Measurements from ENCODE around the gene DENND2D. TPM values are rescaled to one million over a fixed set of nuclear protein-coding genes. Genes with fewer than 3 reads are reported as not detected.

DENND2D gene
- polyA plus RNA-seq, 1 donor (not counting 4 experiments of a cell fraction or from before 2014, with no cell fraction given), result 7.8 TPM

- FAIRE-seq (peak; percentile 90), DNase-seq (ENCODE audit: low read depth, low spot score) (no peak)
- dilution Hi-C loops (cut with MboI; ENCODE audit: extremely low pct_ligation_motif_present, low sequenced_read_pairs), result no loop called here
- Histone ChIP-seq H4K20me1 (ENCODE audit: control insufficient read depth, extremely low read depth, insufficient read depth, low read length) (no peaks in the 10 kb centered on the region), H3K9ac (ENCODE audit: control insufficient read depth, extremely low read depth, insufficient read depth, low read length) (no peak overlapping the region), H3K79me2 (ENCODE audit: control insufficient read depth, insufficient read depth, low read length) (no peaks in the 10 kb centered on the region), H3K9me3 (ENCODE audit: control insufficient read depth, low read depth, low read length) (no peaks in the 10 kb centered on the region), H3K4me3 (ENCODE audit: control insufficient read depth in 2 of 3, extremely low read depth in 1 of 3, insufficient read depth in 2 of 3, low read depth in 1 of 3, low read length in 3 of 3) (no peak overlapping the region), H3K27ac (ENCODE audit: control insufficient read depth, insufficient read depth, low read length) (peak overlapping the region; percentile 52), H3K4me1 (ENCODE audit: control insufficient read depth, extremely low read depth, insufficient read depth, low read length) (peaks cover 34% of the 10 kb centered on the region), H3K4me2 (ENCODE audit: control insufficient read depth, extremely low read depth, insufficient read depth, low read depth, low read length) (no peak overlapping the region), H3K9me1 (ENCODE audit: control insufficient read depth, extremely low read depth, insufficient read depth, low read length) (no peaks in the 10 kb centered on the region), H2AFZ (ENCODE audit: control insufficient read depth, low read length) (no peak overlapping the region), H3K27me3 (ENCODE audit: control insufficient read depth, extremely low read depth, insufficient read depth, low read length) (no peaks in the 10 kb centered on the region), H3K36me3 (ENCODE audit: control insufficient read depth in 2 of 2, extremely low read depth in 1 of 2, insufficient read depth in 2 of 2, low read length in 2 of 2) (no peaks in the 10 kb centered on the region)
- TF ChIP-seq EZH2 (IDR thresholded peaks at IDR 0.05; ENCODE audit: low read length), result no peak
- no peak for TF ChIP-seq CTCF (optimal IDR thresholded peaks at IDR 0.05 in 1 of 3, IDR thresholded peaks at IDR 0.05 in 1 of 3, conservative IDR thresholded peaks at IDR 0.05 in 1 of 3; ENCODE audit: extremely low read depth in 1 of 3, insufficient read depth in 2 of 3, low read length in 3 of 3)
These were observed 13.8 kb upstream of the DENND2D start for GRCh38 chr1:111214074-111214801.

- no peak overlapping the region for H2AFZ ChIP-seq (ENCODE audit: control insufficient read depth, low read length)
- H3K9me3 ChIP-seq (ENCODE audit: control insufficient read depth, low read depth, low read length), result no peaks in the 10 kb centered on the region
- H3K27ac ChIP-seq (ENCODE audit: control insufficient read depth, insufficient read depth, low read length), result no peak overlapping the region
- no peak overlapping the region for H3K4me3 ChIP-seq (ENCODE audit: control insufficient read depth in 2 of 3, extremely low read depth in 1 of 3, insufficient read depth in 2 of 3, low read depth in 1 of 3, low read length in 3 of 3)
- dilution Hi-C loops (cut with MboI; ENCODE audit: extremely low pct_ligation_motif_present, low sequenced_read_pairs), result no loop called here
- H3K36me3 ChIP-seq (ENCODE audit: control insufficient read depth in 2 of 2, extremely low read depth in 1 of 2, insufficient read depth in 2 of 2, low read length in 2 of 2), result no peaks in the 10 kb centered on the region
- H3K27me3 ChIP-seq (ENCODE audit: control insufficient read depth, extremely low read depth, insufficient read depth, low read length), result no peaks in the 10 kb centered on the region
- no peaks in the 10 kb centered on the region for H3K9me1 ChIP-seq (ENCODE audit: control insufficient read depth, extremely low read depth, insufficient read depth, low read length)
- DNase-seq (ENCODE audit: low read depth, low spot score) (no peak), FAIRE-seq (no peak)
- TF ChIP-seq CTCF (optimal IDR thresholded peaks at IDR 0.05 in 1 of 3, IDR thresholded peaks at IDR 0.05 in 1 of 3, conservative IDR thresholded peaks at IDR 0.05 in 1 of 3; ENCODE audit: extremely low read depth in 1 of 3, insufficient read depth in 2 of 3, low read length in 3 of 3) (no peak), EZH2 (IDR thresholded peaks at IDR 0.05; ENCODE audit: low read length) (no peak)
- H4K20me1 ChIP-seq (ENCODE audit: control insufficient read depth, extremely low read depth, insufficient read depth, low read length), result no peaks in the 10 kb centered on the region
- H3K4me1 ChIP-seq (ENCODE audit: control insufficient read depth, extremely low read depth, insufficient read depth, low read length), result peaks cover 40% of the 10 kb centered on the region
- no peaks in the 10 kb centered on the region for H3K79me2 ChIP-seq (ENCODE audit: control insufficient read depth, insufficient read depth, low read length)
- H3K4me2 ChIP-seq (ENCODE audit: control insufficient read depth, extremely low read depth, insufficient read depth, low read depth, low read length), result no peak overlapping the region
- H3K9ac ChIP-seq (ENCODE audit: control insufficient read depth, extremely low read depth, insufficient read depth, low read length), result no peak overlapping the region
These were observed 13.0 kb upstream of the DENND2D start for GRCh38 chr1:111213412-111213811.
